ENCODE data around the gene FBXL16. TPM values are rescaled to one million over a fixed set of nuclear protein-coding genes. Genes with fewer than 3 reads are reported as not detected.

Gene FBXL16
- polyA plus RNA-seq, 1 donor (not counting 4 experiments of a cell fraction or from before 2014, with no cell fraction given): 0.81 TPM

DNA sequence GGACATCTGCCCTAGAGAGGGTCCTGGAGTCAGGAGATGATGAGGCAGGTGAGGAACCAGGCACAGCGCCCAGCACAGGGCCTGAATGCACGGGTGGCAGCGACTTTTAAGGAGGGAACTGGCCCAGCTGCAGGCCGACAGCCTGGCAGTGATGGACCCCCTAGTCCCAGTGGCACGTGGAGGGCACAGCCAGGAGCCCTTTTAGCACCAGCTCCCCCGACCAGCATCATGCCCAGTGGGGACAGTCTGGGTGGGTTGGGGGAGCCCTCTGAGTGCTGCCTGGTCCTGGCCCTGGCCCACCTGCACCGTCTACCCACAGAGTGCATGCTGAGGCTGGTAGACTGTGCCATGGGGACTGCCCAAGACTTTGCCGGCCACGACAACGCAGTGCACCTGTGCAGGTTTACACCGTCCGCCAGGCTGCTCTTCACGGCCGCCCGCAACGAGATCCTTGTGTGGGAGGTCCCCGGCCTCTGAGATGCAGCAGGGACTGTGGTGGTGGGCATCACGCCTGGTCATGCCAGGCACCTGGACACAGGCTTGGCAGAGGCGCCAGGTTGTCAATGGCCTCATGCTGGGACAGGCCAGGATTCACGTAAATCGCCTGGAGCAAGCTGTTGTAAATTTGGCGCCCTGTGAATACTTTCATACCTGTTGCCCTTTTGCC, 38.4 kb downstream of the FBXL16 start:
- peak overlapping the region; percentile 56 for H3K9ac ChIP-seq (ENCODE audit: control insufficient read depth, extremely low read depth, insufficient read depth, low read length)
- dilution Hi-C loops (cut with MboI; ENCODE audit: extremely low pct_ligation_motif_present, low sequenced_read_pairs): no loop called here
- H3K36me3 ChIP-seq (ENCODE audit: control insufficient read depth in 2 of 2, extremely low read depth in 1 of 2, insufficient read depth in 2 of 2, low read length in 2 of 2): peaks cover 16 to 18% of the 10 kb centered on the region in 2 experiments
- no peak overlapping the region for H3K4me3 ChIP-seq (ENCODE audit: control insufficient read depth in 2 of 3, extremely low read depth in 1 of 3, insufficient read depth in 2 of 3, low read depth in 1 of 3, low read length in 3 of 3)
- H3K9me3 ChIP-seq (ENCODE audit: control insufficient read depth, low read depth, low read length): no peaks in the 10 kb centered on the region
- peak overlapping the region; percentile 92 for H2AFZ ChIP-seq (ENCODE audit: control insufficient read depth, low read length)
- no peaks in the 10 kb centered on the region for H4K20me1 ChIP-seq (ENCODE audit: control insufficient read depth, extremely low read depth, insufficient read depth, low read length)
- peaks cover 10% of the 10 kb centered on the region for H3K4me1 ChIP-seq (ENCODE audit: control insufficient read depth, extremely low read depth, insufficient read depth, low read length)
- H3K27ac ChIP-seq (ENCODE audit: control insufficient read depth, insufficient read depth, low read length): no peak overlapping the region
- H3K79me2 ChIP-seq (ENCODE audit: control insufficient read depth, insufficient read depth, low read length): peaks cover 28% of the 10 kb centered on the region
- no peak for TF ChIP-seq CTCF (optimal IDR thresholded peaks at IDR 0.05 in 1 of 3, IDR thresholded peaks at IDR 0.05 in 1 of 3, conservative IDR thresholded peaks at IDR 0.05 in 1 of 3; ENCODE audit: extremely low read depth in 1 of 3, insufficient read depth in 2 of 3, low read length in 3 of 3)
- no peak for TF ChIP-seq EZH2 (IDR thresholded peaks at IDR 0.05; ENCODE audit: low read length)
- DNase-seq (ENCODE audit: low read depth, low spot score): no peak
- no peaks in the 10 kb centered on the region for H3K27me3 ChIP-seq (ENCODE audit: control insufficient read depth, extremely low read depth, insufficient read depth, low read length)
- no peaks in the 10 kb centered on the region for H3K9me1 ChIP-seq (ENCODE audit: control insufficient read depth, extremely low read depth, insufficient read depth, low read length)
- FAIRE-seq: no peak
- peak overlapping the region; percentile 67 for H3K4me2 ChIP-seq (ENCODE audit: control insufficient read depth, extremely low read depth, insufficient read depth, low read depth, low read length)

DNA sequence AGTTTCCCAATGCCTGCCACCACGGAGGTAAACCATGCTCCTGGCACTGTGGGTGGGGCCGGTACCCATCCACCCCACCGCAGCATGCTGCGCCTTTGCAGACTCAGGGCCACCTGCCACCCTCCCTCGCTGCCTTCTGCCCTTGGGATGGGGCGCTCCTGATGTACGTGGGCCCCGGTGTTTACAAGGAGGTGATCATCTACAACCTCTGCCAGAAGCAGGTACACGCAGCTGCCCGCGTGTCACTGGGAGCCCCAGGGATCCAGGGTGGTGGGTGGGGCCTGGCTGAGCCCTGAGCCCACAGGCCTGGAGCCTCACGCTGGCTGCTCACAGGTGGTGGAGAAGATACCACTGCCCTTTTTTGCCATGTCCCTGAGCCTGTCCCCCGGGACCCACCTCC, 39.0 kb downstream of the FBXL16 start:
- no peaks in the 10 kb centered on the region for H3K9me1 ChIP-seq (ENCODE audit: control insufficient read depth, extremely low read depth, insufficient read depth, low read length)
- peaks cover 10% of the 10 kb centered on the region for H3K4me1 ChIP-seq (ENCODE audit: control insufficient read depth, extremely low read depth, insufficient read depth, low read length)
- H3K9ac ChIP-seq (ENCODE audit: control insufficient read depth, extremely low read depth, insufficient read depth, low read length): no peak overlapping the region
- no peaks in the 10 kb centered on the region for H4K20me1 ChIP-seq (ENCODE audit: control insufficient read depth, extremely low read depth, insufficient read depth, low read length)
- no peak for FAIRE-seq
- dilution Hi-C loops (cut with MboI; ENCODE audit: extremely low pct_ligation_motif_present, low sequenced_read_pairs): no loop called here
- no peak for DNase-seq (ENCODE audit: low read depth, low spot score)
- no peak overlapping the region for H3K4me3 ChIP-seq (ENCODE audit: control insufficient read depth in 2 of 3, extremely low read depth in 1 of 3, insufficient read depth in 2 of 3, low read depth in 1 of 3, low read length in 3 of 3)
- H3K9me3 ChIP-seq (ENCODE audit: control insufficient read depth, low read depth, low read length): no peaks in the 10 kb centered on the region
- no peaks in the 10 kb centered on the region for H3K27me3 ChIP-seq (ENCODE audit: control insufficient read depth, extremely low read depth, insufficient read depth, low read length)
- H2AFZ ChIP-seq (ENCODE audit: control insufficient read depth, low read length): no peak overlapping the region
- TF ChIP-seq CTCF (optimal IDR thresholded peaks at IDR 0.05 in 1 of 3, IDR thresholded peaks at IDR 0.05 in 1 of 3, conservative IDR thresholded peaks at IDR 0.05 in 1 of 3; ENCODE audit: extremely low read depth in 1 of 3, insufficient read depth in 2 of 3, low read length in 3 of 3): no peak
- H3K4me2 ChIP-seq (ENCODE audit: control insufficient read depth, extremely low read depth, insufficient read depth, low read depth, low read length): no peak overlapping the region
- peaks cover 28% of the 10 kb centered on the region for H3K79me2 ChIP-seq (ENCODE audit: control insufficient read depth, insufficient read depth, low read length)
- no peak overlapping the region for H3K27ac ChIP-seq (ENCODE audit: control insufficient read depth, insufficient read depth, low read length)
- peaks cover 14% of the 10 kb centered on the region in 2 experiments for H3K36me3 ChIP-seq (ENCODE audit: control insufficient read depth in 2 of 2, extremely low read depth in 1 of 2, insufficient read depth in 2 of 2, low read length in 2 of 2)

Data from keratinocyte (primary cell).